Neural progenitor cell (in vitro differentiated cells): ENCODE data around the gene SMPD2.

Source experiments
- CTCF ChIP-seq: fragments of 200-600 bp; sonication (generic); IDR thresholded peaks from 2 replicates; pipeline ENCODE4 v1.5.1; 2017; ENCODE audit warnings: antibody characterized with exemption, mild to moderate bottlenecking
- EZH2 ChIP-seq: fragments of 200-600 bp; sonication (generic); IDR thresholded peaks from 2 replicates; pipeline ENCODE4 v1.6.1; 2017; ENCODE audit warnings: antibody characterized with exemption, mild to moderate bottlenecking, moderate library complexity

DNA sequence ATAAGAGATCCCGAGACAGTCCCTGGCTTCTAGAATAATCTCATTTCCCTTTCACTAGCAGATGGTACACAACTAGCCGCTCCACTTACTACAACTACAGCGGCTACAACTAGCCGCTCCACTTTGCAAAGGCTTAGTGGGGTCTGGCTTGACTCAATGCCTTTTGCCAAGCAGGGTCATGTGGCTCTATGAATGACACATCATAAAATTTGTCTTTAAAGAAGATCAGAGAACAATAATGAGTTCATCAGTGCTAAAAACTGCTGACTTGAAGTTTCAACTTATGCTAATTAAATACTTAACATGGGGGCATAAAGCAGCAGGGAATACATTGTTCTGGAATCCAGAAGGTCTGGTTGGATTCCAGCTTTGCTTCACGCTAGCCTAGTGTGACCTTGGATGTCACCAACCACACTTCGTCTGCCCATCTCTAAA, 17.1 kb downstream of the SMPD2 start:
- TF ChIP-seq CTCF (no peak), EZH2 (no peak)
